Activated CD8-positive, alpha-beta memory T cell treated with anti-CD3 and anti-CD28 coated beads, Interleukin-2, amount 50 U/mL, for 24 hours (primary cell): ENCODE results near the gene SLC18A2.
"Not testable (repeated sequence)": the region's sequence is repeated elsewhere in the genome, so short reads cannot be mapped to it uniquely, and the experiment has no call there.

Source experiments
- DNase-seq: peaks from one replicate; pipeline ENCODE4 v3.0.0-alpha.2; 2020; ENCODE audit errors: extremely low read depth

The SLC18A2 gene

DNA sequence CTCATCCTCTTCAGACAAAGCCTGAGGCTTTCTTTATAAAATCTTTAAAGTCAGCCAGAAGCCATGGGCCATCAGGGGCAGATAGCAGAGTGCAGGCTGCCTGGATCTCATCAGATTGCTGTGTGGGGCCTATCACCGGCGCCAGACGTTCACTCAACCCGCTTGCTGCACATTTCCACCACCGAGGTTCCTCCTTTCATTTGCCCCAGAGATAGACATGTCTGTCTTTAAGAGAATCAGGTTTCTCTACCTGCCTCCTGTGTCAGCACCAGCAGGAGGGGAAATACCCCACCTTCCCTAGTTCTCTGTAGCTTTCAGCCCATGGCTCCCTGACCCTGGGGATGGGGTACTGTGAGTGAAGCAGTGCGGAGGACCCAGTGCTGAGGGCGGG lies 22.0 kb downstream of the SLC18A2 start:
- DNase-seq = no peak

DNA sequence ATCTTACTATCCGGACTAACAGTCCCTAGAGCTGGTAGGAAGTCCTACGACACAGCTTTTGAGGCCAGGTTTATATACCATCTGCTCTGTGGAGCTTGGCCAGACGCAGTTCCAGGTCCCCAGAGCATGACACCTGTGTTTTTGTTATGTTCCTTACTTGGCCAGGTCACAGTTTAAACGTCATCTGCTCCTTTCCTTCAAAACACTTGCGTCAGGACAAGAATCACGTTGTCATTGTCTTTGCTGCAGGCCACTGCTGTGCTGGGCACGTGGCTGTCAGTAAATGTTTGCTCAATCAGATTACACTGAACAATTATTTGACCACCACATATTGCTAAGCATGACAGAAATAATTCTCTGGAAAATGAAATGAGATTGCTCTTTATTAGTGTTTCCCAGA lies 23.9 kb downstream of the SLC18A2 start:
- DNase-seq = no peak

DNA sequence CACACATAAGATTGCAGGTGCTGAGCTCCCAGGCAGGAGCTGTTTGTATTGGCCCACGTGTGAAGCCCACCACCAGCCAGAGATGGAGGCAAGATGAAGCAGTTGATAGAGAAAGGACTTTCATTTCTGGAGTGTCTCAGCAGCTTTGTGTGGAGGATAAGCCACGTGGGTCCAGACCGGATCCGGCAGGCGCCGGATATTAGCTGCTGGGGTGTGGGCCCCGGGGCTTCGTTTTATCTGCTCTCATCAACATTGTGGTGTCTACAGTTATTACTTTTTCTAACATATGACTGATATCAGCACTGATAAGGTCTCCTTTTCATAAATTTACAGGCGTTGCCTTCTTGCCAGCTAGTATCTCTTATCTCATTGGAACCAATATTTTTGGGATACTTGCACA lies 25.5 kb downstream of the SLC18A2 start:
- no peak for DNase-seq

DNA sequence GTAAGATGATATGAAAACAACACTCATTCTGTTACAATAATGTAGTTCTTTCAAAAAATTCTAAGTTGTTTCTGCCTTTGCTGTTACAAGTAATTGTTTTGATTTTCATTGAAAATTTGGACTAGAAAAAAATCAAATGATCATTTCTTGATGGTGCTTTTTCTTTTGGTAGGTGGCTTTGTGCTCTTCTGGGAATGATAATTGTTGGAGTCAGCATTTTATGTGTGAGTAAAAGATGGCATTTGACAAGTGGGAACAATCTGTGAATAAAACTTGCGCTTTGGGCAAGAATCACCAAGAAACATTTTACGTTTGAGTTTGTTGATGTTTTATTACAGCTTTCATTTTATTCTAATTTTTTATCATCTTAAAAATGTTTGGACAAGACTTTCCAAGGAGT lies 25.9 kb downstream of the SLC18A2 start:
- DNase-seq = no peak

DNA sequence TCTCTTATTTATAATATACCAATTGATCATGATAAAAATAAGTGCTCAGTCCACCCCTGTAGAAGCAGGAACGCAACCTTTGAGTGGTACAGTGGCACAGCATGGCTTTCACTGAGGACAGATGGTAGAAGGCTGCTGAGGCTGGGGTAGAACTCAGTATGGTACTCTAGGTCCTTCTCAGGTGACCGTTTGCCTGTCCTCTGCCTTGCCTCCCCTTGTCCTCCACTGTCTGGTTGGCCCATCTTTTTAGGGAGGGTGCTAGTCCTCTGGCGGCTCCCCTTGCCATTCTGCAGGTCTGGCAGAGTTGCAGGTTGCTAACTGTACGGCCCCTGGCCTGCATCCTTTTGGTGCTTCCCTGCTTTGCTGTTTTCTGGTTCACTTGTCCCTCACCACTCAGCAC lies 27.3 kb downstream of the SLC18A2 start:
- no peak for DNase-seq

DNA sequence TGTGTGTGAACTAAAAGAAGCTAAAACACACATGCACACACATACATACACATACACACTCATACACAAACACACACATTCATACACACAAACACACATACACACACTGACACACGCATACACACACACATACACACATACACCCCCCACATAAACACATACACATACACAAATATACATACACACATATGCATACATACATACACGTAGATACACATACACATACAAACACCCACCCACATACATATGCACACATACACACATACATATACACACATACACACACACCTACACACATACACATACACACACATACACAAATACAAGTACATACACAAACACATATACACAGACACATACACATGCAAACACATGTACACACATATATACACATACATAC lies 28.0 kb downstream of the SLC18A2 start:
- no peak for DNase-seq

DNA sequence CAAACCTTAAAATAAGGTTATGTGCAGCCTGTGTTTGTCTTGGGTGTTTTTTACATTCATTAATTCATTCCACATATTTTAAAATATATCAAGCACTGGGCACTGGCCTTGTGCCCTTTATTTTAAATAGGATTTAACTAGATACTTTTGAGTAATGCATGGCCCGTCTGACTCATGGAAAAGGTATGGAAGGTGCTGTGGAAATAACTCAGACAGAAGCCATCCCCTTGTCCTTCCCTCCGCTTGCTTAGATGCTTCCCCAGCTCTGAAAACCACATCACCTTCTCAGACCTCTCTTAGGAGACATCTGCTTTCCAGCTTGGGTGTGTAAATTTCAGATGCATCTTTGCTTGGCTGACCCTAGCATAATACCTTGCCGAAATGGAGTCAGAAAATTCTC lies 30.5 kb downstream of the SLC18A2 start:
- DNase-seq = no peak

DNA sequence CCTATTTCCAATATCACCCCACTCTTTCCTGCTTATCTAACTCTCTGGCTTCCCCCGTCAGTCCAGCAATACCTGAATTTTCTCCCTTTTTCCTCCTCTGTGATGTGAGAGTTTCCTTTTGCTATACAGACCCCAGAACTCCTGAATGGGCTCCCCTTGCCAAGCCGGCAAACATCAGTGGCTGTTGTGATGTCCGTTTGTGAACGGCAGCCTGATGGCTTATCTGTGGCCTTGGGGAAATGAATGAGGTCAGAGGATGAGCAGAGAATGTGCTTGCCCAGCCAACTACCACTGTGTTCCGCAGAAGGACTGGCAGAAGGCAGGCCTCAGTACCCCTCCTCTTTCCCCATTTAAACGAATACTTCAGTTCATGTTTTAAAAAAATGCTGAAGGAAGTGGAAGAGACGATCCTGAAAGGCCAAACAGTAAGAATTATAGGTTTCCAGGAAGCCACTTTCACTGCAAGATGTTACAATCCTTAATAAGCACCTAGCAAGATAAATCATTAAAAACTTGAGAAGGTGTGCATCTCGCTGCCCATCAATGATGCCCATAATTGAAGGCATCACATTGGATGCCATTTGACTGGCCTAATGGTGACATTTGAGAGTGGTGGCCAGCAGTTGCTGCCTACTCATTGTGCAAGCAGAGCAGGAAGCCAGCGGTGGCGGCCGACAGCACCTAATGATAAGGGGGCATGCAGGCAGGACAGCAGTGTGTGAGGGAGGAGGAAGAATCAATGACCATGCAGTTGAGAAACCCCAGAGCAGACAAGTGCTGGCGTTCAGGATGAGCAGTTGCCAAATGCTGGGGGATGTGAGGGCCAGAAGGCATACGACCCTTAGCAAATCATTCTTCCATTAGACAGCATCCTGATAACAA lies 31.5 kb downstream of the SLC18A2 start:
- DNase-seq = no peak

DNA sequence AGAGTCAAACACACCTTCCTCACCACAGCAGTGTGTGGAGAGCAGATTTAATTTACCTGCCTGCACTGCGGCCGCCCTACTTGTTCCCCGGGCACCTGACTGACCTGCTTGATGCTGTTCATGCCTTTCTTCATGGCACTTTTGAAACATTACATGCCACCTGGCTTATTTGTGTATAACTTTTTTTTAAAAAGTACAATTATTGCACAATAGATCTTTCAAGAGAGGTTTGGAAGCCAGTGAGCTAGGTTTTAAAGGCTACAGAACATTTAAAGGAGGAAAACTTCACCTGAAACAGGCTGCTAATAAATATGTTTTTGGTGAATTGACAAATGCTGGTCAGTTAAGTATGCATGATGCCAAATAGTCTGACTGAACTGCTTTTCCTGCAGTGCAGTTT lies 33.1 kb downstream of the SLC18A2 start:
- no peak for DNase-seq

DNA sequence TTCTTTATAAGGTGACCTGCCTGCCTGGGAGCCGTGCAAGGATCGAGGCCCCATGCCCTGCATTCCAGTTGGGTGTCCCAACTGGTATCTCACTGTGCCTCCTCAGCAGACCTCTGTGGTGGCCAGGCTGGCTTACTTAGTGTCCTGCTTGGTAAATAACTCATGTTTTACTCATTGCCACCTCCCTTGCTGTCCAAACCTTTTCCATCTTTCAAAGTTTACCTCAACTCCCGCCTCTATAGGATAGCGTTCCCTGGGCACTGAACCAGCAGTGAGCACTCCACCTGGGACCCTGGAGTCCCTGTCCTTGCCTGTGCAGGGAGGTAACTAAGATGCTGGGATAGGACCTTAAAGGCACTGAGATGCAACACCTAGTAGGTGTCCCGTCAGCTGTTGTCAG lies 33.6 kb downstream of the SLC18A2 start:
- DNase-seq = no peak

DNA sequence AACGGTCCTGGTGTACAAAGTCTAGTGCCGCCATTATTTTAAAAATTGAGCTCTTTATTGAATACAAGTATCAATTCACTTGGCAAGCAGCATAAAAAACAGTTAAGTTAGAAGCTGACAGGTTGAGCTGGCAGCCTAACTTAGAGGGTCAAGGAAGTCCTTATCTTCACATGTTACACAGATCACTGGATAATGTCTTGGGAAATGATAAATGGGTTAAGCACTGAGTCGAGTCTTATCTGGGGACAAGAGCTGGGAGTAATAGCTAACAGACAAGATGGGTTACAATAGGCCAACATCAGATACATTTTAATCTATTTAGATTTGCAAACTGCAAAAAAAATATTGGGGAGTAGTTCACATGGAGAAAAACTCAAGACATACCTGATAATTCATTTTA lies 34.2 kb downstream of the SLC18A2 start:
- no peak for DNase-seq

DNA sequence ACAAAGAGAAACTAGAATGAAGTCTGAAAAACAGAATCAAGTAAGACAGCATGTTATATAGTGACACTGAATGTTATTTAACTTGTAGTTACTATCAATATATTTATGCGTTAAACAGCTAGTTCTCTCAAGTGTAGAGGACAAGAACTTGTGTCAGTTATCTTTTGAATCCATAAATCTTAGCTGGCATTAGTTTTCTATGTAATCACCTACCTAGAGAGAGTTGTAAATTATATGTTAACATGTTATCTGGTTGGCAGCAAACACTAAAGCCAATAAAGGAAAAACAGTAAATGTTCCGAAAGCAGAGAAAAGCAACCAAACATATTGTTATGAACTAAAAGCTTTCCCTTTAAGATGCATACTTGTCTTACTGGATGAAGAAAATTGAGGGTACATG lies 36.8 kb downstream of the SLC18A2 start:
- no peak for DNase-seq

DNA sequence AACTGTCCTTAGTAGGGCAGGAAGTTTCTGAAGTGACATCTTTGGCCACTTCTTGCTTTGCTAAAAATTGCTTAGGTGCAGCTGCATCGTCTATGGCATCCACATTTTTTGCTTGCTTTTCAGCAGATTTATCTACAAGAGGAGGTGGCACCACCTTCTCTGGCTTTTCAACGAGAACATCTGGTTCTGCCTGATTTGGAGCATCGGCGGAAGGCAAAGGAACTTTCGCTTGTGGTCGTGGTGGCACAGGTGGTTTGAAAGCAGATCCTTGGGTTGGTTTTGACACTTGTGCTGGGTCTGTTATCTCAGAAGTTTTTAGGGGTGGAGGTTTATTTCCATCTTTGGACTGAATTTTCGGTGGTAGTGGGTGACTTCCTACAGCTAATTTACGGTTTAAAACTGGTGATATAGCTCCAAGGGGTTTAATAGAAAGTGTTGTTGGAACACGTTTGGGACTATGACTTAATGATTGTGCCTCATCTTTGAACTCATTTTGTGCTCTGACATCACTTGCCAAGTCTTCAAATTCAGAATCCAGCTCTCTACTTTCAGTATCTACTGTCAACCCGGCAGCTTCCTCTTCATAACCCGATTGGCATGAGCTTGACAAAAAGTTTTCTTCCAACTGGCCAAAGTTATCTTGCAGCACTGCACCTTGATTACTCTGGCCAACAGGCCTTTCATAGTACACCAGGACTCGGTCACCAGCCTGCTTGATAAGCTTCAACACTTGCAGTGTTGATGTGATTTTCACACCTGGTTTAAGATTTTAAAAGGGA lies 44.0 kb downstream of the SLC18A2 start:
- DNase-seq = no peak

DNA sequence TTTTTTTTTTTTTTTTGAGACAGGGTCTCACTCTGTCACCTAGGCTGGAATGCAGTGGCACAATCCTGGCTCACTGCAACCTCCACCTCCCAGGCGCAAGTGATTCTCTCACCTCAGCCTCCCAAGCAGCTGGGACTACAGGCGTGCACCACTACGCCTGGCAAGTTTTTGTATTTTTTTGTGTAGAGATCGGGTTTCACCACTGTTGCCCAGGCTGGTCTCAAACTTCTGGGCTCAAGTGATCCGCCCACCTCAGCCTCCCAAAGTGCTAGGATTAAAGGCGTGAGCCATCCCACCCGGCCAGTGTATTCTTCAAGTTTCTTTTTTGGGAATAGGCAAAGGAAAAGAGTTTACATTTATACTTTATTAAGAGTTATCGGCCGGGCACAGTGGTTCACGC lies 50.0 kb downstream of the SLC18A2 start:
- not testable (repeated sequence) for DNase-seq

DNA sequence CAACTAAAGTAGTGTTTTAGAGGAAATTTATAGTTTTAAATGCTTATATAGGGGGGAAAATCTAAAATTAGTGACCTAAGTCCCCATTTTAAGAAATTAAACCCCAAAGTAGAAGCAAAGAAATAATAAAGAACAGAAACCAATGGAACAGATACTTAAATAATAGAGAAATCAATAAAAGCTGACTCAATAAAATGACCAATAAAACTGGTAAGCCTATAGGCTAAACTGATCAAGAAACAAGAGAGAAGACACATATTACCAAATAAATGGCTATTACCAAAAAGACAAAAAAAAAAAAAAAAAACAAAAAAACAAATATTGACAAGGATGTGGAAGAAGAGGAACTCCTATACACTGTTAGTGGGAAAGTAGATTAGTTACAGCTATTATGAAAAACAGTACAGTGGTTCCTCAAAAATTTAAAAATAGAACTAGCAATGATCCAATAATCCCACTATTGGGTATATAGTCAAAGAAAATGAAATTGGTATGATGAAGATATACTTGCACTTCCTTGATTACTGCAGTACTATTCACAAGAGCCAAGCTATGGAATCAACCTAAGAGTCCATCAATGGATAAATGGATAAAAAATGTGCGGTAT lies 53.2 kb downstream of the SLC18A2 start:
- no peak for DNase-seq

DNA sequence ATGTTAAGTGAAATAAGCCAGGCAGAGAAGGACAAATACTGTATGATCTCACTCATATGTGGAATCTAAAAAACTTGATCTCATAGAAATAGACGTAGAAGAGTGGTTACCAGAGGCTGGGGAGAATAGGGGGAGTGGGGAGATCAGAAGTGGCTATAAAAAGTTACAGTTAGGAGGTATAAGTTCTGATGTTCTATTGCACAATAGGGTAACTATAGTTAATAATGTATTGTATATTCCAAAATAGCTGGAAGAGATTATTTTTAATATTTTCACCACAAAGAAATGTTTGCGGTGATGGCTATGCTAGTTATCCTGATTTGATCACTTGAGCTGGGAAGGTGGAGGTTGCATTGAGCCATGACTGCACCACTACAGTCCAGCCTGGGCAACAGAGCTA lies 53.8 kb downstream of the SLC18A2 start:
- no peak for DNase-seq

DNA sequence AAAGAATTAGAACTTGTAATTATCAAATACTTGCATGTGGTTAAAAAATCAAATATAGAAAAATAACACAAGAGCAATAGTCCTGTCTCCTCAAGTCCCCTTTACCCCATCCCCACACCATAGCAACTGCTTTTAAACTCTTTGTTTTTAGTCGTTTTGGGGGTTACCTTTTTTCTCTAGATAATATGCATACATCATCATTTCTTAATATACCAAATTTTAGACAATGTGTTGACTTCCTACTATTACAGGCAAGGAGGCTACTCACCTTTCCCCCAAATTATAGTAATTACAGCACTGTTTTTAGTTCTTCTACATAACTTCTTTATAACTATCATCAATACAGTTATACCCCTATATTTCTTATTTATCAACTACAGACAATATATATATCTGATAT lies 57.3 kb downstream of the SLC18A2 start:
- no peak for DNase-seq

DNA sequence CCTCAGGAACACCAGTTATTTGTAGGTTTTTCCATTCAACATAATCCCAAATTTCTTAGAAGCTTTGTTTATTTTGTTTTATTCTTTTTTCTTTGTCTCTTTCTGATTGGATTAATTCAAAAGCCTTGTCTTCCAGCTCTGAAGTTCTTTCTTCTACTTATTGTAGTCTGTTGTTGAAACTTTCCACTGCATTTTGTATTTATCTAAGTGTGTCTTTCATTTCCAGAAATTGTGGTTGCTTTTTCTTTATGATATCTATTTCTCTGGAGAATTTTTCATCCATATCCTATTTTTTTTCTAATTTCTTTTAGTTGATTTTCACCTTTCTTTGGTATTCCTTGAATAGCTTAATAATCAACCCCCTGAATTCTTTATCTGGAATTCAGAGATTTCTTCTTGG lies 58.5 kb downstream of the SLC18A2 start:
- DNase-seq = no peak

DNA sequence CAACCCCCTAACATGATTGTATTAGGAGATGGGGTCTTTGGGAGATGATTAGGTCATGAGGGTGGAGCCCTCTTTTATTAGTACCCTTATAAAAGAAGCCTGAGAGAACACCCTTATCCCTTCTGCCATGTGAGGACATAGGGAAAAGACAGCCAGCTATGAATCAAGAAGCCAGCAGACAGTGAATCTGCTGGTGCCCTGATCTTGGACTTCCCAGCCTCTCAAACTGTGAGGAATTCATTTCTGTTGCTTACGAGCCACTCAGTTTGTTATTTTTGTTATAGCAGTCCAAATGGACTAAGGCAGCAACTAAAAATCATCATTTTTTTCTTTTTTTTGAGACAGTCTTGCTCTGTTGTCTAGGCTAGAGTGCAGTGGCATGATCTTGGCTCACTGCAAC lies 59.8 kb downstream of the SLC18A2 start:
- no peak for DNase-seq

DNA sequence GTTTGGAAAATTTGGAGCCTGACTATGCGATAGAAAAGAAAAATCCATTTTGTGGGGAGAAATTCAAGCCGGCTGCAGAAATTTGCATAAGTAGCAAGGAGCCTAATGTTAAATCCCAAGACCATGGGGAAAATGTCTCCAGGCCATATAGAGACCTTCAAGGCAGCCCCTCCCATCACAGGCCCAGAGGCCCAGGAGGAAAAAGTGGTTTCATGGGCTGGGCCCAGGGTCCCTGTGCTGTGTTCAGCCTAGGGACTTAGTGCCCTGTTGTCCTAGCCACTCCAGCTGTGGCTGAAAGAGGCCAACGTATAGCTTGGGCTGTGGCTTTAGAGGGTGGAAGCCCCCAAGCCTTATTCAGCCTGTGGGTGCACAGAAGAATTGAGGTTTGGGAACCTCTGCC lies 62.5 kb downstream of the SLC18A2 start:
- DNase-seq = not testable (repeated sequence)

DNA sequence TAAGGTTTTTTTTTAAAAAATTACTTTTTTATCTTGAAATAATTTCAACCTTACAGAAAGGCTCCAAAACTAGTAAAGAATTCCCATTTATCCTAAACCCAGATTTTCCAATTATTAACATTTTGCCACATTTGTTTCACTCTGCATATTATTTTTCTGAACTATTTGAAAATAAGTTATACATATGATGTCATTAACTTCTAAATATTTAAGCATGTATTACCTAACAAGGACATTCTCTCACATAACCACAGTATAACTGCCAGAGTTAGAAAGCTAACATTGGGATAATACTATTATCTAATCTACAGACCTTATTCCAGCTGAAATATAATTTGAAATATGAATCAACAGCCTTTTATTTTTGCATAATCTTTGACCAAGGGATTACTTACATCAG lies 65.8 kb downstream of the SLC18A2 start:
- no peak for DNase-seq

DNA sequence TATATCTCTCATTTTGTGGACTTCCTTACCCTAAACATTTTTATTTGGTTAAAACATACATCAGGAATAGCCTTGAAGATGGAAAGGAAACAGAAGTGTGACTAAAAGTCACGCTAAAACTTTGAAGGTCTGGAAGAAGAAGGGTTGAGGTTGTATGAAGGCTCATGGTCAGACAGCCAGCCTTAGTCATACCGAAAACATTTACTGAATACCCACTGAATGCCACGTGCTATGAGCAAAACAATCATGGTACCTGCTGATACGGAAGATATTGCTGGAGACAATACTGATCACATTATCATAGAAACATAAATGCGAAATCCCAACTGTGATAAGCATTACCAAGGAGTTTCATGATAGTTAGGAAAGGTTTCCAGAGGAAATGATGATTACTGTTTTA lies 70.3 kb downstream of the SLC18A2 start:
- no peak for DNase-seq

DNA sequence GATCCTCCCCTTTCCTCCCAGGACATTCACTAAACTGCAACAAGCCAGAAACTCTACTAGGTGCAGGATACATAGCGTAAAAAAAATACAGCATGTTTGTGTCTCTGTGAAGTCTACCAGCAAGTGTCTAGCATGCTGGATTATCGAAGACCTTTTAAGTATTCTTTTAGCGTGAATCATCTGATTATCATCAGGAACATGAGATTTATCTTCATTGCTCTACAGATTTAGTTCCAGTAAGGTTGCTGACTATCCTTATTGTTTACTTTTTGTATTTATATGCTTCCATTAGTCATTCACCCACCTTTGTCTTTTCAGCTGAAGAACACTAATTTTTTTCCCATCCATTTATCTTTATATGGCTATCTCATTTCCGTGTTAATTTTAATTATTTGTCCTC lies 71.5 kb downstream of the SLC18A2 start:
- DNase-seq = no peak
